H1 (cell line): Measurements from ENCODE around the gene DIAPH2. TPM values are rescaled to one million over a fixed set of nuclear protein-coding genes. Genes with fewer than 3 reads are reported as not detected.

Experiments
- CBX8 ChIP-seq: fragments of 300-800, 300-1000 bp; sonication (generic); IDR thresholded peaks from 2 replicates; pipeline ENCODE4 v1.7.1; 2016; ENCODE audit warnings: low read depth, low read length, borderline replicate concordance
- CEBPB ChIP-seq: IDR thresholded peaks from 2 replicates; pipeline ENCODE4 v1.6.1; 2012; ENCODE audit warnings: low read depth, low read length
- KDM5A ChIP-seq: fragments of 200-600 bp; IDR thresholded peaks from 2 replicates; pipeline ENCODE4 v1.7.1; 2012; ENCODE audit warnings: mild to moderate bottlenecking, low read length, inconsistent platforms, mixed read lengths
- MAFK ChIP-seq: IDR thresholded peaks from 2 replicates; pipeline ENCODE4 v1.6.1; 2012; ENCODE audit warnings: low read depth, mild to moderate bottlenecking, improper control_type of control experiment, low read length
- polyA plus RNA-seq, 7 experiments: library from polyadenylated mRNA; depleted of rRNA in 3 of 7; stranded (reverse) in 5 of 7; unstranded in 2 of 7; fragments of >200 nt in 5 of 7; fragments of 200-250 nt in 2 of 7; gene quantifications; 1 replicate in 5 of 7; 2 replicates in 1 of 7; 4 replicates in 1 of 7; pipeline versions ENCODE4 v1.2.1 to v1.2.3, GENCODE V29; 2011 to 2013; ENCODE audit warnings: missing spikeins in 2 of 7, mixed read lengths in 2 of 7
- total RNA-seq: library from RNA; stranded (reverse); fragmentation: NEBNext Ultra II Directional; extraction: Animal tissue kit (Norgen Biotek cat#: 25700); gene quantifications from 2 replicates; pipeline ENCODE4 v1.2.1, GENCODE V29; 2021

DIAPH2 gene
- total and polyA plus RNA-seq, 2 of the 8 experiments (the other 6 are each of a cell fraction or from before 2014, with no cell fraction given), result 4.4 to 24.3 TPM

DNA sequence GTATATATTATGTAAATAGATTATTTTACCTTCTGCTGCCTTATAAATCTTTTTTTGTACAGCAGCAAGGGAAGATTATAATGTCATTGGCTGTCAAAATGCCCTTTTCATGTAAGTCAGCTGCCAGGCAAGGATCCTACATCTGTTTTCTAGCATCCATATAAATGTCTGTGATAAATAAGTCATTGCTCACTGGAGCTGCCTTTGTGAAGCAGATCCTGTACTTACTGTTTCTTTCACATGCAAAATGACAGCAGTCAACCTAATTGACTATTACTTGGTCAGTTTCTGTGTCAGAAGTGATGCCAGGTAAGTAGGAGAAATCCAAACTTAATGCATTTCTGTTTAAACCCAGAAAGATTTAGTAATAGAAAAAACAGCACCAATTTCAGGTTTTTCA is 819.8 kb downstream of the DIAPH2 start (continued):
- no peak for TF ChIP-seq KDM5A
- TF ChIP-seq MAFK, result no peak
- no peak for TF ChIP-seq CBX8
- TF ChIP-seq CEBPB, result no peak
